CD14-positive monocyte (primary cell): Measurements from ENCODE around the gene SRSF8. TPM values are rescaled to one million over a fixed set of nuclear protein-coding genes. Genes with fewer than 3 reads are reported as not detected.

ENCODE experiments used
- DNase-seq, 3 donors: peaks; one replicate each; pipeline ENCODE4 v3.0.0-alpha.2; 2011 to 2022
- H2AFZ ChIP-seq: 2 replicates; pipeline ENCODE4 v1.6.0; 2012; ENCODE audit warnings: mild to moderate bottlenecking, low read depth, low read length, inconsistent platforms; ENCODE audit not compliant: insufficient read depth, poor library complexity, severe bottlenecking
- H3K27ac ChIP-seq, 2 donors: 1 replicate in 1 of 2; 2 replicates in 1 of 2; pipeline ENCODE4 v1.5.1; 2012 to 2013; ENCODE audit warnings: low read length in 2 of 2, control low read depth in 1 of 2, inconsistent platforms in 1 of 2, low read depth in 1 of 2, mild to moderate bottlenecking in 1 of 2
- H3K27me3 ChIP-seq, 2 donors: one replicate each; pipeline versions ENCODE4 v1.6.0 to v1.6.1; 2011 to 2013; ENCODE audit warnings: low read length in 2 of 2; ENCODE audit not compliant: control insufficient read depth in 2 of 2, insufficient read depth in 2 of 2
- H3K36me3 ChIP-seq, 2 donors: replicated peaks in 1 of 2; 1 replicate in 1 of 2; 2 replicates in 1 of 2; pipeline versions ENCODE4 v1.5.1 to v1.6.1; 2012 to 2013; ENCODE audit warnings: low read length in 2 of 2, control low read depth in 1 of 2, inconsistent platforms in 1 of 2, mild to moderate bottlenecking in 1 of 2; ENCODE audit not compliant: insufficient read depth in 2 of 2, control insufficient read depth in 1 of 2
- H3K4me1 ChIP-seq, 2 donors: 1 replicate in 1 of 2; 2 replicates in 1 of 2; pipeline versions ENCODE4 v1.5.1 to v1.6.1; 2012 to 2013; ENCODE audit warnings: low read length in 2 of 2, control low read depth in 1 of 2, inconsistent platforms in 1 of 2, mild to moderate bottlenecking in 1 of 2, moderate library complexity in 1 of 2; ENCODE audit not compliant: insufficient read depth in 2 of 2, control insufficient read depth in 1 of 2
- H3K4me2 ChIP-seq: replicated peaks from 2 replicates; pipeline ENCODE3; 2012; ENCODE audit warnings: low read length, moderate library complexity, mild to moderate bottlenecking; ENCODE audit not compliant: poor library complexity, severe bottlenecking; ENCODE audit errors: extremely low read depth
- H3K4me3 ChIP-seq, 3 experiments: fragments of 200-600 bp in 1 of 3; sonication (generic) in 1 of 3; replicated peaks in 1 of 3; 1 replicate in 2 of 3; 2 replicates in 1 of 3; pipeline ENCODE4 v1.5.1; 2011 to 2013; ENCODE audit warnings: low read length in 3 of 3, mild to moderate bottlenecking in 3 of 3, control low read depth in 2 of 3, low read depth in 2 of 3, inconsistent platforms in 1 of 3, moderate library complexity in 1 of 3
- H3K79me2 ChIP-seq: 2 replicates; pipeline ENCODE4 v1.6.0; 2012; ENCODE audit warnings: mild to moderate bottlenecking, control low read depth, inconsistent platforms, low read length, moderate library complexity; ENCODE audit not compliant: insufficient read depth
- H3K9ac ChIP-seq: 2 replicates; pipeline ENCODE4 v1.6.0; 2017; ENCODE audit warnings: low read length, mild to moderate bottlenecking; ENCODE audit not compliant: insufficient read depth, poor library complexity, severe bottlenecking
- H3K9me3 ChIP-seq, 2 donors: replicated peaks in 1 of 2; 1 replicate in 1 of 2; 2 replicates in 1 of 2; pipeline versions ENCODE4 v1.5.1 to v1.6.1; 2012 to 2013; ENCODE audit warnings: low read length in 2 of 2, control low read depth in 1 of 2; ENCODE audit not compliant: control insufficient read depth in 1 of 2, insufficient read depth in 1 of 2
- H4K20me1 ChIP-seq: 2 replicates; pipeline ENCODE4 v1.6.0; 2012; ENCODE audit warnings: mild to moderate bottlenecking, low read length, control low read depth, moderate library complexity; ENCODE audit not compliant: insufficient read depth
- H3K27ac Mint-ChIP-seq, 7 donors: one replicate each; pipeline ENCODE4 v1.8.0; 2020; ENCODE audit warnings: mild to moderate bottlenecking in 7 of 7, mixed read lengths in 7 of 7, moderate library complexity in 6 of 7, inconsistent platforms in 2 of 7
- H3K27me3 Mint-ChIP-seq, 3 donors: one replicate each; pipeline ENCODE4 v1.8.0; 2021 to 2022; ENCODE audit warnings: low read depth in 3 of 3, mild to moderate bottlenecking in 3 of 3, mixed read lengths in 3 of 3, moderate library complexity in 3 of 3, inconsistent platforms in 1 of 3
- H3K36me3 Mint-ChIP-seq, 2 donors: one replicate each; pipeline ENCODE4 v1.8.0; 2020; ENCODE audit warnings: mixed read lengths in 2 of 2, inconsistent platforms in 1 of 2, mild to moderate bottlenecking in 1 of 2
- H3K4me1 Mint-ChIP-seq: one replicate; pipeline ENCODE4 v1.8.0; 2020; ENCODE audit warnings: mild to moderate bottlenecking, mixed read lengths
- H3K4me3 Mint-ChIP-seq, 2 donors: one replicate each; pipeline ENCODE4 v1.8.0; 2020; ENCODE audit warnings: mild to moderate bottlenecking in 2 of 2, mixed read lengths in 2 of 2, moderate library complexity in 1 of 2
- H3K9me3 Mint-ChIP-seq, 7 donors: one replicate each; pipeline ENCODE4 v1.8.0; 2020 to 2022; ENCODE audit warnings: mixed read lengths in 7 of 7, mild to moderate bottlenecking in 6 of 7, moderate library complexity in 6 of 7, inconsistent platforms in 2 of 7
- WGBS: methylation state at CpG from one replicate; pipeline ENCODE4 v1.1.5; 2013; ENCODE audit warnings: missing lambda C conversion rate; ENCODE audit not compliant: insufficient coverage; 5-methylcytosine and 5-hydroxymethylcytosine counted together
- intact Hi-C, 2 donors: fragments of 100-400 bp; cut with micrococcal nuclease; formaldehyde crosslinking; loops; one replicate each; pipeline versions ENCODE4 v1.15.0 to v1.15.1; 2023
- polyA plus RNA-seq, 3 donors: library from polyadenylated mRNA; depleted of rRNA in 1 of 3; unstranded in 2 of 3; stranded (reverse) in 1 of 3; fragments of 300-500 nt in 2 of 3; fragments of >200 nt in 1 of 3; fragmentation: Illumina TruSeq in 2 of 3; gene quantifications; 1 replicate in 2 of 3; 2 replicates in 1 of 3; pipeline ENCODE4 v1.2.3, GENCODE V29; 2012 to 2021
- TF ChIP-seq, protein P1 (sequence below): fragments of 200-600 bp; IDR thresholded peaks from one replicate; pipeline ENCODE4 v1.8.0; 2022; ENCODE audit warnings: antibody characterized with exemption, mild to moderate bottlenecking

The SRSF8 gene
- polyA plus RNA-seq, 3 donors, result 9.3 to 24.9 (median 24.4) TPM

- intact Hi-C loops, result loop anchor here (5.0 to 10.0 kb wide), 2 partner anchors 110 to 678 kb away; no protein-coding TSS in a partner anchor
- H3K36me3 Mint-ChIP-seq, result peaks cover 0 to 7% of the 10 kb centered on the region in 2 donors
- peaks cover 7 to 8% of the 10 kb centered on the region in 2 donors for H3K27me3 ChIP-seq
- H3K9ac ChIP-seq, result no peak overlapping the region
- H3K27ac ChIP-seq, result no peak overlapping the region
- WGBS, result no CpG with 5 or more reads among the region's 1 CpG
- TF ChIP-seq, protein P1, sequence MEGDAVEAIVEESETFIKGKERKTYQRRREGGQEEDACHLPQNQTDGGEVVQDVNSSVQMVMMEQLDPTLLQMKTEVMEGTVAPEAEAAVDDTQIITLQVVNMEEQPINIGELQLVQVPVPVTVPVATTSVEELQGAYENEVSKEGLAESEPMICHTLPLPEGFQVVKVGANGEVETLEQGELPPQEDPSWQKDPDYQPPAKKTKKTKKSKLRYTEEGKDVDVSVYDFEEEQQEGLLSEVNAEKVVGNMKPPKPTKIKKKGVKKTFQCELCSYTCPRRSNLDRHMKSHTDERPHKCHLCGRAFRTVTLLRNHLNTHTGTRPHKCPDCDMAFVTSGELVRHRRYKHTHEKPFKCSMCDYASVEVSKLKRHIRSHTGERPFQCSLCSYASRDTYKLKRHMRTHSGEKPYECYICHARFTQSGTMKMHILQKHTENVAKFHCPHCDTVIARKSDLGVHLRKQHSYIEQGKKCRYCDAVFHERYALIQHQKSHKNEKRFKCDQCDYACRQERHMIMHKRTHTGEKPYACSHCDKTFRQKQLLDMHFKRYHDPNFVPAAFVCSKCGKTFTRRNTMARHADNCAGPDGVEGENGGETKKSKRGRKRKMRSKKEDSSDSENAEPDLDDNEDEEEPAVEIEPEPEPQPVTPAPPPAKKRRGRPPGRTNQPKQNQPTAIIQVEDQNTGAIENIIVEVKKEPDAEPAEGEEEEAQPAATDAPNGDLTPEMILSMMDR, result no peak
- no peak overlapping the region for H3K4me3 ChIP-seq
- H3K4me2 ChIP-seq, result no peak overlapping the region
- no peak for DNase-seq
- peaks cover 0 to 2% (median 0%) of the 10 kb centered on the region in 7 donors for H3K9me3 Mint-ChIP-seq
- no peak overlapping the region for H2AFZ ChIP-seq
- H3K4me3 Mint-ChIP-seq, result no peak overlapping the region
- H3K79me2 ChIP-seq, result no peaks in the 10 kb centered on the region
- H3K4me1 Mint-ChIP-seq, result peaks cover 18% of the 10 kb centered on the region
- H3K27ac Mint-ChIP-seq, result no peak overlapping the region
- H3K9me3 ChIP-seq, result no peaks in the 10 kb centered on the region
- peaks cover 12 to 16% (median 14%) of the 10 kb centered on the region in 3 donors for H3K27me3 Mint-ChIP-seq
- H4K20me1 ChIP-seq, result no peaks in the 10 kb centered on the region
- H3K4me1 ChIP-seq, result peaks cover 14 to 23% of the 10 kb centered on the region in 2 donors
- no peaks in the 10 kb centered on the region for H3K36me3 ChIP-seq
These were observed 20.3 kb downstream of the SRSF8 start for GRCh38 chr11:95086836-95087570.

DNA sequence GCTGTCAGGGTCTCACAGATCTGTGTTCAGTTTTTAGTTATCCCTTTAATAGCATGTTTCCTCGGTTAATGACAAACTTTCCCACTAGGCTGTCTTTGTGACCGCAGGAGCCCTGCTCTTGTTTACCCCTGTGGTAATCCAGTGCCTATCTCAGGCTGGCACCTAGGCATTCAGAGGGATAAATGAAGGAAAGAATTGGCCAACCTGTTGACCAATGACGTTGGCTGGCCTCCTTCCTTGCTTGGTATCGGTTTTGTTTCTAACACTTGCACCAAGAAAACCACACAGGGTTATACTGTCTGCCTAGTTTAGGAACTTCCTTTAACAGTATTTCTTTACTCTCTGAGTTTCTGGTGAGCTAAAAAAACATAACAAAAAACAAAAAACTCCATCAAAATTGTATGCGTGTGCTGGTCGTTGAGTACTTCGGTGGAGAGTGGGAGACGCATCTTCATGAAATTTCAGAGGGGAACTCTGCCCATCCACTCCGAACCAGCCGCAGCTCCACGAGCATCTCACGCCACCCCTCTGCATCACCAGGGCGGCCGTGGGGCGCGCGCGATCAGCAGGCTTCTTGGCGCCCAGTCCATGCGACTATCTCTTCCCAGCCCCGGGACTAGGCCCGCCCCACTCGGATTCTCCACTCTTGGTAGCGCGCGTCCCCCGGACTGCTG is 22.4 kb downstream of the SRSF8 start:
- no peaks in the 10 kb centered on the region for H3K9me3 ChIP-seq
- DNase-seq, result peak; percentile 48 to 59 (median 57)
- peak overlapping the region; percentile 62 to 88 (median 82) for H3K4me3 ChIP-seq
- TF ChIP-seq, protein P1, result no peak
- H4K20me1 ChIP-seq, result no peaks in the 10 kb centered on the region
- H3K36me3 Mint-ChIP-seq, result peaks cover 0 to 12% of the 10 kb centered on the region in 2 donors
- 0% methylated on average over 22 of the region's 27 CpGs for WGBS
- H3K27me3 Mint-ChIP-seq, result peaks cover 15 to 19% (median 17%) of the 10 kb centered on the region in 3 donors
- H3K9me3 Mint-ChIP-seq, result peaks cover 0 to 2% (median 0%) of the 10 kb centered on the region in 7 donors
- H3K4me3 Mint-ChIP-seq, result peak overlapping the region; percentile 90 to 95
- peak overlapping the region; percentile 47 to 83 for H3K27ac ChIP-seq
- H3K27me3 ChIP-seq, result peaks cover 7 to 8% of the 10 kb centered on the region in 2 donors
- H3K79me2 ChIP-seq, result no peaks in the 10 kb centered on the region
- H2AFZ ChIP-seq, result peak overlapping the region; percentile 93
- H3K4me2 ChIP-seq, result peak overlapping the region; percentile 95
- peaks cover 14 to 23% of the 10 kb centered on the region in 2 donors for H3K4me1 ChIP-seq
- H3K9ac ChIP-seq, result peak overlapping the region; percentile 73
- H3K36me3 ChIP-seq, result no peaks in the 10 kb centered on the region
- intact Hi-C loops, result loop anchor here (5.0 to 10.0 kb wide), 2 partner anchors 112 to 676 kb away; no protein-coding TSS in a partner anchor
- peak overlapping the region; percentile 85 to 94 (median 90) for H3K27ac Mint-ChIP-seq
- peaks cover 23% of the 10 kb centered on the region for H3K4me1 Mint-ChIP-seq
